K562 (cell line): Measurements from ENCODE around the gene FGFRL1. TPM values are rescaled to one million over a fixed set of nuclear protein-coding genes. Genes with fewer than 3 reads are reported as not detected.

ENCODE experiments used
- ATAC-seq: fragments of 200-7000 bp; cut with Tn5 transposase; 3 replicates; pipeline ENCODE4 v1.9.1; 2020; ENCODE audit warnings: moderate library complexity
- BruUV-seq: library from RNA; stranded (reverse); fragments of 400-500 nt; replicated peaks from 2 replicates; lab custom pipeline; 2021; lab: Mats Ljungman, UMichigan
- CTCF ChIA-PET: fragments of 300-600 bp; formaldehyde crosslinking; extraction: SDS; loops from one replicate; lab custom pipeline; 2021; ENCODE audit warnings: low intra/inter-chr PET ratio; lab: Yijun Ruan, JAX
- POLR2A ChIA-PET: fragments of 300-600, 350-650 bp; sonication (Branson Sonifier 250); formaldehyde crosslinking; extraction: SDS; loops from one replicate; lab custom pipeline; 2021; ENCODE audit warnings: antibody characterized with exemption, inconsistent platforms; lab: Yijun Ruan, JAX
- DNase-seq, 4 experiments: peaks; one replicate each; pipeline versions ENCODE4 v3.0.0 to v3.0.0-alpha.2; 2011 to 2018; ENCODE audit warnings: low spot score in 3 of 4, mixed read lengths in 3 of 4; ENCODE audit errors: extremely low read depth in 1 of 4
- FAIRE-seq: peaks from 2 replicates; lab custom pipeline; 2011; peaks lifted over from hg19 to GRCh38; lab: Jason Lieb, UNC
- H2AFZ ChIP-seq: 2 replicates; pipeline ENCODE4 v1.6.0; 2011; ENCODE audit warnings: low read depth, low read length, control low read depth, inconsistent platforms
- H3K27ac ChIP-seq: fragments of 200-600 bp; 3 replicates; pipeline ENCODE4 v1.8.0; 2011; ENCODE audit warnings: low read depth, mild to moderate bottlenecking, control low read depth, inconsistent platforms, low read length, moderate library complexity, mixed read lengths; ENCODE audit errors: extremely low read depth
- H3K27me3 ChIP-seq, 2 experiments: fragments of 300-600 bp in 1 of 2; 2 replicates in 1 of 2; 3 replicates in 1 of 2; pipeline versions ENCODE4 v1.6.0 to v1.8.0; 2011; ENCODE audit warnings: inconsistent platforms in 2 of 2, low read length in 2 of 2, mild to moderate bottlenecking in 1 of 2, mixed read lengths in 1 of 2, moderate library complexity in 1 of 2; ENCODE audit not compliant: control insufficient read depth in 2 of 2, insufficient read depth in 2 of 2
- H3K36me3 ChIP-seq: fragments of 300-600 bp; 3 replicates; pipeline ENCODE4 v1.8.0; 2011; ENCODE audit warnings: mild to moderate bottlenecking, low read length, inconsistent platforms; ENCODE audit not compliant: control insufficient read depth, insufficient read depth
- H3K4me1 ChIP-seq, 2 experiments: fragments of 200-600 bp in 1 of 2; replicated peaks in 1 of 2; 2 replicates in 1 of 2; 3 replicates in 1 of 2; pipeline versions ENCODE4 v1.5.1 to v1.8.0; 2011; ENCODE audit warnings: inconsistent platforms in 2 of 2, low read length in 2 of 2, mild to moderate bottlenecking in 1 of 2, mixed read lengths in 1 of 2, moderate library complexity in 1 of 2; ENCODE audit not compliant: control insufficient read depth in 2 of 2, insufficient read depth in 2 of 2
- H3K4me2 ChIP-seq: 2 replicates; pipeline ENCODE4 v1.6.1; 2011; ENCODE audit warnings: low read length, control low read depth, inconsistent platforms, mixed read lengths; ENCODE audit not compliant: insufficient read depth
- H3K4me3 ChIP-seq: fragments of 200-600 bp; sonication (generic), shearing (Covaris generic); 2 replicates; pipeline ENCODE4 v1.5.1; 2016; ENCODE audit warnings: control low read depth, inconsistent platforms
- H3K79me2 ChIP-seq: fragments of 200-600 bp; 3 replicates; pipeline ENCODE4 v1.8.0; 2011; ENCODE audit warnings: low read length, inconsistent platforms; ENCODE audit not compliant: control insufficient read depth, insufficient read depth
- H3K9ac ChIP-seq, 2 experiments: 2 replicates each; pipeline versions ENCODE4 v1.6.0 to v1.6.1; 2011; ENCODE audit warnings: low read depth in 2 of 2, low read length in 2 of 2, control low read depth in 1 of 2, inconsistent platforms in 1 of 2, mild to moderate bottlenecking in 1 of 2, mixed read lengths in 1 of 2; ENCODE audit not compliant: insufficient read depth in 1 of 2
- H3K9me1 ChIP-seq: one replicate; pipeline ENCODE4 v1.6.0; 2011; ENCODE audit warnings: inconsistent platforms, mild to moderate bottlenecking, low read length, moderate library complexity; ENCODE audit not compliant: control insufficient read depth, insufficient read depth
- H3K9me3 ChIP-seq: replicated peaks from 2 replicates; pipeline ENCODE4 v1.5.1; 2011; ENCODE audit warnings: low read depth, low read length, inconsistent platforms; ENCODE audit not compliant: control insufficient read depth, insufficient read depth
- H4K20me1 ChIP-seq: replicated peaks from 2 replicates; pipeline ENCODE4 v1.6.1; 2011; ENCODE audit warnings: low read length, inconsistent platforms, mixed read lengths; ENCODE audit not compliant: control insufficient read depth, insufficient read depth
- TFAP4 ChIP-seq: sonication (generic); formaldehyde crosslinking; IDR thresholded peaks from 2 replicates; pipeline ENCODE4 v1.8.0; 2022; ENCODE audit warnings: missing genetic modification reagents, mild to moderate bottlenecking, moderate library complexity, borderline replicate concordance
- ZNF316 ChIP-seq: fragments of 450-650 bp; IDR thresholded peaks from 2 replicates; pipeline ENCODE4 v1.6.1; 2016
- ZNF589 ChIP-seq: fragments of 200-800 bp; sonication (Bioruptor generic); IDR thresholded peaks from 2 replicates; pipeline ENCODE4 v1.6.1; 2016; ENCODE audit warnings: low read depth, missing genetic modification characterization, missing compliant biosample characterization
- WGBS: fragments of 100-300 bp; shearing (Covaris generic); methylation state at CpG from one replicate; pipeline ENCODE4 v1.1.6; 2016; ENCODE audit warnings: low coverage, mixed read lengths; ENCODE audit not compliant: insufficient coverage; ENCODE audit errors: missing lambda C conversion rate; 5-methylcytosine and 5-hydroxymethylcytosine counted together
- in situ Hi-C: fragments of 300-500 bp; cut with MboI; formaldehyde crosslinking; loops from 4 replicates; pipeline ENCODE4 v1.15.0; 2018; ENCODE audit warnings: inconsistent platforms, mixed read lengths
- intact Hi-C: fragments of 100-400 bp; cut with micrococcal nuclease; formaldehyde crosslinking; loops from 2 replicates; pipeline ENCODE4 v1.14.2; 2022
- polyA plus RNA-seq, 8 experiments: library from polyadenylated mRNA; depleted of rRNA in 4 of 8; stranded (reverse) in 5 of 8; unstranded in 3 of 8; fragments of >200 nt; fragmentation: Nextera tagmentation in 2 of 8; fragmentation: Illumina TruSeq in 1 of 8; extraction: Ambion mirVana in 2 of 8; extraction: Trizol in 1 of 8; gene quantifications; 2 replicates each; pipeline versions ENCODE4 v1.2.1 to v1.2.3, GENCODE V29; 2011 to 2014; ENCODE audit warnings: inconsistent platforms in 1 of 8, missing spikeins in 1 of 8
- total RNA-seq, 7 experiments: library from RNA; depleted of rRNA in 6 of 7; stranded (reverse); fragments of >200 nt in 6 of 7; fragmentation: Illumina TruSeq in 2 of 7; extraction: Trizol in 2 of 7; gene quantifications; 2 replicates each; pipeline versions ENCODE4 v1.2.1 to v1.2.3, GENCODE V29; 2011 to 2021; ENCODE audit warnings: low replicate concordance in 1 of 7

FGFRL1 gene
- total and polyA plus RNA-seq, 9 of the 15 experiments (the other 6 are each of a cell fraction or from before 2014, with no cell fraction given): 0.34 to 49.9 (median 14.6) TPM

- H3K9ac ChIP-seq: peak overlapping the region in 1 of 2 experiments; percentile 21; a peak in 1 of 4 replicates
- ATAC-seq (no peak), FAIRE-seq (no peak)
- no TSS peak for BruUV-seq
- CTCF ChIA-PET: no interaction called here
- TF ChIP-seq TFAP4: 0 out of 2 replicates have a peak, but pooled peaks have one; percentile 14
- no peak for TF ChIP-seq ZNF316
- no peak for TF ChIP-seq ZNF589
- TF ChIP-seq, all 486 proteins: peak for 1
- no peaks in the 10 kb centered on the region for H3K36me3 ChIP-seq
- no peak overlapping the region for H3K4me3 ChIP-seq
- no peaks in the 10 kb centered on the region for H3K79me2 ChIP-seq
- peaks cover 3 to 34% of the 10 kb centered on the region in 2 experiments; a peak in 2 of 5 replicates for H3K4me1 ChIP-seq
- 28% methylated on average over 26 of the region's 28 CpGs for WGBS
- H4K20me1 ChIP-seq: no peaks in the 10 kb centered on the region
- POLR2A ChIA-PET: no interaction called here
- H3K4me2 ChIP-seq: no peak overlapping the region
- no peaks in the 10 kb centered on the region for H3K9me1 ChIP-seq
- no peak overlapping the region for H2AFZ ChIP-seq
- peaks cover 62 to 91% of the 10 kb centered on the region in 2 experiments for H3K27me3 ChIP-seq
- intact Hi-C loops: no loop called here
- no peak overlapping the region for H3K27ac ChIP-seq
- in situ Hi-C loops: no loop called here
- no peak for DNase-seq
- no peaks in the 10 kb centered on the region for H3K9me3 ChIP-seq
These were observed 45.4 kb downstream of the FGFRL1 start for GRCh38 chr4:1056671-1057402.

- Histone ChIP-seq H3K9me3 (no peaks in the 10 kb centered on the region), H3K79me2 (no peaks in the 10 kb centered on the region), H4K20me1 (no peaks in the 10 kb centered on the region), H3K4me3 (no peak overlapping the region), H3K9ac (peak overlapping the region in 1 of 2 experiments; percentile 21; a peak in 1 of 4 replicates), H3K27ac (no peak overlapping the region), H3K4me2 (no peak overlapping the region), H3K36me3 (no peaks in the 10 kb centered on the region), H3K27me3 (peaks cover 60 to 89% of the 10 kb centered on the region in 2 experiments), H3K4me1 (peaks cover 3 to 29% of the 10 kb centered on the region in 2 experiments; a peak in 2 of 5 replicates), H2AFZ (no peak overlapping the region), H3K9me1 (no peaks in the 10 kb centered on the region)
- 31% methylated on average over 7 of the region's 7 CpGs for WGBS
- no peak for DNase-seq
- no TSS peak for BruUV-seq
- ChIA-PET POLR2A (interaction anchor here (0.6 kb wide), 1 partner anchor 127 kb away, joined by 4 read pairs; no protein-coding TSS in a partner anchor), CTCF (no interaction called here)
- intact Hi-C loops: no loop called here
- no peak for FAIRE-seq
- peak; percentile 34 for ATAC-seq
- in situ Hi-C loops: no loop called here
These were observed 45.9 kb downstream of the FGFRL1 start for GRCh38 chr4:1057403-1057745.
